AG04450 (cell line): ENCODE results near the gene RPTOR. TPM values are rescaled to one million over a fixed set of nuclear protein-coding genes. Genes with fewer than 3 reads are reported as not detected.

Experiments
- CTCF ChIA-PET: fragments of 300-600, 350-600 bp; formaldehyde crosslinking; extraction: SDS; loops from one replicate; lab custom pipeline; 2022; ENCODE audit warnings: antibody characterized with exemption, inconsistent platforms; lab: Charles Lee
- POLR2A ChIA-PET: fragments of 350-600 bp; formaldehyde crosslinking; extraction: SDS; loops from one replicate; lab custom pipeline; 2021; ENCODE audit warnings: antibody characterized with exemption, inconsistent platforms; lab: Yijun Ruan, JAX
- DNase-seq: peaks from one replicate; pipeline ENCODE4 v3.0.0-alpha.2; 2011; ENCODE audit warnings: low read depth, low spot score
- H3K27ac ChIP-seq: one replicate; pipeline ENCODE4 v1.5.1; 2012; ENCODE audit warnings: low read depth, low read length, control low read depth
- H3K27me3 ChIP-seq: one replicate; pipeline ENCODE4 v1.6.0; 2012; ENCODE audit warnings: low read length; ENCODE audit not compliant: control insufficient read depth, insufficient read depth
- H3K4me3 ChIP-seq: 2 replicates; pipeline ENCODE4 v1.5.1; 2011; ENCODE audit warnings: mild to moderate bottlenecking, low read depth, low read length, control low read depth
- H3K9me3 ChIP-seq: 2 replicates; pipeline ENCODE4 v1.5.1; 2012; ENCODE audit warnings: low read length; ENCODE audit not compliant: control insufficient read depth, insufficient read depth
- polyA plus RNA-seq: library from polyadenylated mRNA; depleted of rRNA; stranded (reverse); fragments of >200 nt; gene quantifications from 2 replicates; pipeline ENCODE4 v1.2.3, GENCODE V29; 2011
- TF ChIP-seq, protein P1 (sequence below): IDR thresholded peaks from 2 replicates; pipeline ENCODE4 v1.5.1; 2011; ENCODE audit warnings: low read depth, low read length, control low read depth, inconsistent platforms

RPTOR gene
- polyA plus RNA-seq, 1 experiment: 6.2 TPM

DNA sequence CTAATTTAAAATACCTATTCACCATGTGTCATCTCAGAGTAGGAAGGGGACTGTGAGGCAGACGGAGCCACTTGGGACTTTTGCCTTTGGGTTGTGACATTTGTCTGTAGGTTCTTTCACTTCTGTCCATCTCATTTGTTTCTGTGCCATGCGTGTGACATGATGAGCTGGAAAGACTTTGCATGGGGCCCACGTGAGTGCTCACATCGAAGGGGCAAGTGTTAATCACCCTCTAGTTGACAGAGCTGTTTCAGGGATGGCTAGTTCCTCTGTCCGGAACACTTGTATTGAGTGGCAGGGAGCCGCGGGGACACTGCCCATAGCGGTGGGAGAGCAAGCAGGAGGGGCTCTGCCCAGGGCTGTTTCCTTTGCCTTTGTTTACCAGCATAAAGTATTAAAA, 112.0 kb downstream of the RPTOR start:
- DNase-seq: no peak
- Histone ChIP-seq H3K9me3 (peaks cover 23% of the 10 kb centered on the region), H3K27me3 (no peaks in the 10 kb centered on the region), H3K27ac (no peak overlapping the region), H3K4me3 (no peak overlapping the region)
- TF ChIP-seq, protein P1, sequence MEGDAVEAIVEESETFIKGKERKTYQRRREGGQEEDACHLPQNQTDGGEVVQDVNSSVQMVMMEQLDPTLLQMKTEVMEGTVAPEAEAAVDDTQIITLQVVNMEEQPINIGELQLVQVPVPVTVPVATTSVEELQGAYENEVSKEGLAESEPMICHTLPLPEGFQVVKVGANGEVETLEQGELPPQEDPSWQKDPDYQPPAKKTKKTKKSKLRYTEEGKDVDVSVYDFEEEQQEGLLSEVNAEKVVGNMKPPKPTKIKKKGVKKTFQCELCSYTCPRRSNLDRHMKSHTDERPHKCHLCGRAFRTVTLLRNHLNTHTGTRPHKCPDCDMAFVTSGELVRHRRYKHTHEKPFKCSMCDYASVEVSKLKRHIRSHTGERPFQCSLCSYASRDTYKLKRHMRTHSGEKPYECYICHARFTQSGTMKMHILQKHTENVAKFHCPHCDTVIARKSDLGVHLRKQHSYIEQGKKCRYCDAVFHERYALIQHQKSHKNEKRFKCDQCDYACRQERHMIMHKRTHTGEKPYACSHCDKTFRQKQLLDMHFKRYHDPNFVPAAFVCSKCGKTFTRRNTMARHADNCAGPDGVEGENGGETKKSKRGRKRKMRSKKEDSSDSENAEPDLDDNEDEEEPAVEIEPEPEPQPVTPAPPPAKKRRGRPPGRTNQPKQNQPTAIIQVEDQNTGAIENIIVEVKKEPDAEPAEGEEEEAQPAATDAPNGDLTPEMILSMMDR: no peak
- ChIA-PET POLR2A (no interaction called here), CTCF (interaction anchor here (0.6 kb wide), 1 partner anchor 58 kb away, joined by 3 read pairs; no protein-coding TSS in a partner anchor)

- POLR2A ChIA-PET: no interaction called here
Measured at GRCh38 chr17:80657561-80657960, 112.9 kb downstream of the RPTOR start.

DNA sequence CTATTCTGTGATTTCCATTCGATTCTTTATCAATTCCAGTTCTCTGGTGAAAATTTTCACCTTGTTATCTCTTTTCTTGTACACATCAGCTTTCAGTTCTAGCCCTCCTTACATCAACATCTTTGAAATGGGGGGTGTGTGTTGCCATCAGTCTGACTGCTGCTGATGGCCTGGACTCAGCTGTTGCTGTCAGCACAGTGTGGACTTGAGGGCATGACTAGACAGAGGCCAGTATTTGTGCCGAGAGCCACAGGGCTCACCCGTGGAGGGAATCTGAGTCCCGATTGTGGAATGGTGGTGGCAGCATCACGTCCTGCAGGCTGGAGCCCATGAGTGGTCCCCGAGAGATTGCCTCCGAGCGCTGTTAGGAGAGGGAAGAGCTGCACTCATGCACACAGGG, 114.2 kb downstream of the RPTOR start:
- ChIA-PET CTCF (no interaction called here), POLR2A (no interaction called here)
- TF ChIP-seq, protein P1: no peak
- H3K27ac ChIP-seq: no peak overlapping the region
- peaks cover 20% of the 10 kb centered on the region for H3K9me3 ChIP-seq
- H3K4me3 ChIP-seq: no peak overlapping the region
- no peaks in the 10 kb centered on the region for H3K27me3 ChIP-seq
- no peak for DNase-seq

More at GRCh38 chr17:80657561-80657960, 112.9 kb downstream of the RPTOR start:
- TF ChIP-seq, protein P1: no peak
- H3K4me3 ChIP-seq: no peak overlapping the region
- H3K27ac ChIP-seq: no peak overlapping the region
- no peak for DNase-seq
- CTCF ChIA-PET: no interaction called here
- no peaks in the 10 kb centered on the region for H3K27me3 ChIP-seq
- H3K9me3 ChIP-seq: peaks cover 23% of the 10 kb centered on the region

DNA sequence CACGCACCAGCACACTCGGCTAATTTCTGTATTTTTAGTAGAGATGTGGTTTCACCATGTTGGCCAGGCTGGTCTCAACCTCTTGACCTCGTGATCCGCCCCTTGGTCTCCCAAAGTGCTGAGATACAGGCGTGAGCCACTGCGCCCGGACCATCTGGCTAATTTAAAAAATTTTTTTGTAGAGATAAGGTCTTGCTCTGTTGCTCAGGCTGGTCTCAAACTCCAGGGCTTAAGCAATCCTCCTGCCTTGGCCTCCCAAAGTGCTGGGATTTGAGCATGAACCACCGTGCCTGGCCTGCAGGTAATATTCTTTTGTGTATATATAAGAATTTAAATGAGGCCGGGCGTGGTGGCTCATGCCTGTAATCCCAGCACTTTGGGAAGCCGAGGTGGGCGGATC, 115.0 kb downstream of the RPTOR start:
- no peak for DNase-seq
- POLR2A ChIA-PET: no interaction called here
- CTCF ChIA-PET: no interaction called here

DNA sequence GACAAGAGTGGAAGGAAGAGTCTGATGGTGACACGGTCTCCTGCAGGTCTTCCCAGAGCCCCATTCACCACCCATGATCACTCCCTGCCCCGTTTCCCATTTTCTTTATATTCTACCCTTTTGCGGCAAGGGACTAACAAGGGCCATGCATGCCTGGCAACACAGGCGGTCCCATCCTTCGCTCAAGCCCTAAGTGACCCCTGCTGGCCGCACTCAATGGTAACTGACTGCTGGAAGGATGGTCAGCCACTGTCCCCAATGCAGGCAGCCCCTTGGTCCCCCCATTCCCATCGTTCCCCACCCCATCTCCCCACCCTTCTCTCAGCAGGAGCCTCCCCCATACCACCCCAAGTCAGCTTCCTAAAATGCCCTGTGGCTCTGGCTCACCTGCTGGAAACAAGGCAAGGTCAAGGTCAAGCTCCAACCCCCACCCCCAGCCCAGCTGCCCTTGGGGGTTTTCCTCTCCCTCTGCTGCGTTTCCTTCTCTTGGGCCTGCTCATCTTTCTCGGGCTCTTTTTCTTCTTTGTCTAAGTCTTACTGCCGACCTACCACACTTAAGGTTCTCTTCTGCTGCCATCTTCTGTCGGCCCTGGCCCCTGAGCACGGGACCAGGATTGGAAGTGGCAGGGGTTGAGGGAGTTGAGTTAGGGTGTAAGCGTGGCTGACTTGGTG, 116.0 kb downstream of the RPTOR start:
- H3K27ac ChIP-seq: no peak overlapping the region
- ChIA-PET CTCF (no interaction called here), POLR2A (no interaction called here)
- TF ChIP-seq, protein P1: no peak
- no peak overlapping the region for H3K4me3 ChIP-seq
- H3K9me3 ChIP-seq: peaks cover 13% of the 10 kb centered on the region
- no peak for DNase-seq
- H3K27me3 ChIP-seq: no peaks in the 10 kb centered on the region

More for the DNA sequence above, 115.0 kb downstream of the RPTOR start:
- no peak overlapping the region for H3K4me3 ChIP-seq
- no peaks in the 10 kb centered on the region for H3K27me3 ChIP-seq
- no peak overlapping the region for H3K27ac ChIP-seq
- TF ChIP-seq, protein P1: no peak
- peaks cover 13% of the 10 kb centered on the region for H3K9me3 ChIP-seq
